Kidney epithelial cell (primary cell): ENCODE results near the gene SIAH3. TPM values are rescaled to one million over a fixed set of nuclear protein-coding genes. Genes with fewer than 3 reads are reported as not detected.

ENCODE experiments used
- DNase-seq: peaks from one replicate; pipeline ENCODE4 v3.0.0-alpha.2; 2010; ENCODE audit warnings: low read depth
- H3K27me3 ChIP-seq: 2 replicates; pipeline ENCODE4 v1.6.0; 2011; ENCODE audit warnings: low read length; ENCODE audit not compliant: control insufficient read depth, insufficient read depth
- H3K36me3 ChIP-seq: 2 replicates; pipeline ENCODE4 v1.5.1; 2011; ENCODE audit warnings: low read length; ENCODE audit not compliant: control insufficient read depth, insufficient read depth
- H3K4me3 ChIP-seq: 2 replicates; pipeline ENCODE4 v1.5.1; 2011; ENCODE audit warnings: low read depth, mild to moderate bottlenecking, control low read depth, low read length
- total RNA-seq: library from RNA; depleted of rRNA; stranded (reverse); fragments of >200 nt; gene quantifications from 2 replicates; pipeline ENCODE4 v1.2.3, GENCODE V29; 2015
- TF ChIP-seq, protein P1 (sequence below): IDR thresholded peaks from 2 replicates; pipeline ENCODE4 v1.5.1; 2011; ENCODE audit warnings: mild to moderate bottlenecking, moderate library complexity, low read length, control low read depth, inconsistent platforms; ENCODE audit not compliant: insufficient read depth, poor library complexity, severe bottlenecking

Gene SIAH3
- total RNA-seq, 1 donor from 2014 or later = 0.13 TPM

- H3K36me3 ChIP-seq = no peaks in the 10 kb centered on the region
- TF ChIP-seq, protein P1, sequence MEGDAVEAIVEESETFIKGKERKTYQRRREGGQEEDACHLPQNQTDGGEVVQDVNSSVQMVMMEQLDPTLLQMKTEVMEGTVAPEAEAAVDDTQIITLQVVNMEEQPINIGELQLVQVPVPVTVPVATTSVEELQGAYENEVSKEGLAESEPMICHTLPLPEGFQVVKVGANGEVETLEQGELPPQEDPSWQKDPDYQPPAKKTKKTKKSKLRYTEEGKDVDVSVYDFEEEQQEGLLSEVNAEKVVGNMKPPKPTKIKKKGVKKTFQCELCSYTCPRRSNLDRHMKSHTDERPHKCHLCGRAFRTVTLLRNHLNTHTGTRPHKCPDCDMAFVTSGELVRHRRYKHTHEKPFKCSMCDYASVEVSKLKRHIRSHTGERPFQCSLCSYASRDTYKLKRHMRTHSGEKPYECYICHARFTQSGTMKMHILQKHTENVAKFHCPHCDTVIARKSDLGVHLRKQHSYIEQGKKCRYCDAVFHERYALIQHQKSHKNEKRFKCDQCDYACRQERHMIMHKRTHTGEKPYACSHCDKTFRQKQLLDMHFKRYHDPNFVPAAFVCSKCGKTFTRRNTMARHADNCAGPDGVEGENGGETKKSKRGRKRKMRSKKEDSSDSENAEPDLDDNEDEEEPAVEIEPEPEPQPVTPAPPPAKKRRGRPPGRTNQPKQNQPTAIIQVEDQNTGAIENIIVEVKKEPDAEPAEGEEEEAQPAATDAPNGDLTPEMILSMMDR = no peak
- no peak for DNase-seq
- H3K27me3 ChIP-seq = peaks cover 2% of the 10 kb centered on the region
- no peak overlapping the region for H3K4me3 ChIP-seq
These were observed 71.7 kb downstream of the SIAH3 start for GRCh38 chr13:45779901-45780300.

DNA sequence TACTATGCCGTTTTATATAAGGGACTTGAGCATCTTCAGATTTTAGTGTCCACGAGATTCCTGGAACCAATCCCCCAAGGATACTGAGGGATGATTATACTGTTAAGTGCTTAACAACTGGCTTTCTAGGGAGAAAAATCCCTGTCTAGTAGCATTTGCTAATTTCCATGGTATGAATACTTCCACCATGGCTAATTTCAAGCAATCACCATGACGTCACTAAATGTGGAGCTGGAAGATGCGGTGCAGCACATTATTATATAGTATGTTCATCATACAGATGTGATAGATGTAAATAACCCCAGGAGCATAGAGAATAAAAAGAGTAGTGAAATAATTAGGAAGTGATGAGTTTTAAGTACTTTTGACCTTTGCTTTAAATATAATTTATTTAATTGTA lies 72.7 kb downstream of the SIAH3 start:
- H3K36me3 ChIP-seq = no peaks in the 10 kb centered on the region
- H3K4me3 ChIP-seq = no peak overlapping the region
- DNase-seq = no peak
- TF ChIP-seq, protein P1 = no peak
- H3K27me3 ChIP-seq = peaks cover 2% of the 10 kb centered on the region

DNA sequence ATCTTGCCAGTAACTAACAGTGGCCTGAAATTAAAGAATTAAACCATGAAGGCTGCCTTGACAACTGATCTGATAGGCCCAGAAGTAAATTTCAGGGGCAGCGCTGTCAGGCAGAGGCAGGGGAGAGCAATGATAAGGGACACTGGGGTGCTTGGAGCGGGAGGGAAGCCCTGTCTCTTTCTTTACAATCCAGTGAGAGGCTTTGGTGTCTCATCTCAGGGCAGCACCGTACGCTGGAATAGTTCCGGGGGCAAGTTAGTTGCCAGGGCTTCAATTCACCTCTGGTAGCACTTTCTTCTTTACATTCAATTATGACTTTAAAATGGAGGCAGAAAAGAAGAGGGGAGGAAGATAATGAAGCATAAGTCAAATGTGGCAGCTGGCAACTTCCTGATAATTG lies 74.8 kb downstream of the SIAH3 start:
- TF ChIP-seq, protein P1 = no peak
- Histone ChIP-seq H3K27me3 (peaks cover 2% of the 10 kb centered on the region), H3K36me3 (no peaks in the 10 kb centered on the region), H3K4me3 (no peak overlapping the region)
- no peak for DNase-seq

DNA sequence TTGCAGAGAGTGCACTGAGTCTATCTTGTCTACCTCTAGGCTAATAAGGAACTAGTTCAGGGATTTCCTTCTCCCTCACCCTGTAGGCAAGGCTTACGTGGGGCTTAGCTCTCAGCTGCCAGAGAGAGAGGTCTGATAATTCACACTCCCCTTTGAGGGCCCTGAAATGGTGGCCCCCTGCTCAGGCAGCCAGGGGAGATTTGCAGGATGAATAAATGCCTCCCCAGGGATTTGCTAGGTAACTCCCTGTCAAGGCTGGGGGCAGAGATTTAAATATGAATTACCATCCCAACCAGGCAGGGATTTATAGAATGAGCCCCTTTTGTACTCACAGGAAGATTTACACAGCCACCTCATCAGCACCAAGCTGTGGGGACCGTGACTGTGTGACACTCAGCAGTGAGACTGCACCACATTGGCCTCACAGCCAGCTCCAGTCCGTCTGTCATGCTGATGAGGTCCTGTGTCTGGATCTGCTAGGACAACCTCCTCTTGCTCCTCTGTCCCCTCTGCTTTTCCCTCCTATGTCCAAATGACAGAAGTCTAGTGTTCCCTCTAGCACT lies 76.1 kb downstream of the SIAH3 start:
- TF ChIP-seq, protein P1 = no peak
- no peaks in the 10 kb centered on the region for H3K36me3 ChIP-seq
- peaks cover 2% of the 10 kb centered on the region for H3K27me3 ChIP-seq
- no peak for DNase-seq
- no peak overlapping the region for H3K4me3 ChIP-seq

DNA sequence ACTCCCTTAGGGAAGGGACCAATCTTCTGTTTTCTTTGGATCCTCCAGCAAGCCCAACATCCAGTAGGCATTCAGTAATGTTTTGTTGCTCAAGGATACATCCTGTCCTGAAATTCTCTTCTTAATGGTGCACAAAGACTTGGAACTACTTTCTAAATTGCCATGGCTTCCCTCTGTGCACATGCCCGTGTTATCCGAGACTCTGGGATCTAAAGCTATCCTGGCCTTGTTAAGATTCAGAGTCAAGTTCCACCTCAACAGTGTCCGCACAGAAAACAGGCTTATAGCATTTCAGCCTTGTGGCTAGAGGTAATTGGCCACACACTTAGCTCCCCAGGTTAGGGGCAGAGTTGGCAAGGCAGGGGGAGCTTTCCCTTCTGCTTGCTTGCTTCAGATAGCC lies 77.6 kb downstream of the SIAH3 start:
- no peak for DNase-seq
- H3K4me3 ChIP-seq = no peak overlapping the region
- H3K27me3 ChIP-seq = peaks cover 2% of the 10 kb centered on the region
- H3K36me3 ChIP-seq = no peaks in the 10 kb centered on the region
- TF ChIP-seq, protein P1 = no peak

- Histone ChIP-seq H3K4me3 (no peak overlapping the region), H3K36me3 (no peaks in the 10 kb centered on the region), H3K27me3 (peaks cover 2% of the 10 kb centered on the region)
- TF ChIP-seq, protein P1 = no peak
- no peak for DNase-seq
These were observed 78.3 kb downstream of the SIAH3 start for GRCh38 chr13:45773236-45773635.
